Measurements from ENCODE around the gene MEGF6.

MEGF6 gene

DNA sequence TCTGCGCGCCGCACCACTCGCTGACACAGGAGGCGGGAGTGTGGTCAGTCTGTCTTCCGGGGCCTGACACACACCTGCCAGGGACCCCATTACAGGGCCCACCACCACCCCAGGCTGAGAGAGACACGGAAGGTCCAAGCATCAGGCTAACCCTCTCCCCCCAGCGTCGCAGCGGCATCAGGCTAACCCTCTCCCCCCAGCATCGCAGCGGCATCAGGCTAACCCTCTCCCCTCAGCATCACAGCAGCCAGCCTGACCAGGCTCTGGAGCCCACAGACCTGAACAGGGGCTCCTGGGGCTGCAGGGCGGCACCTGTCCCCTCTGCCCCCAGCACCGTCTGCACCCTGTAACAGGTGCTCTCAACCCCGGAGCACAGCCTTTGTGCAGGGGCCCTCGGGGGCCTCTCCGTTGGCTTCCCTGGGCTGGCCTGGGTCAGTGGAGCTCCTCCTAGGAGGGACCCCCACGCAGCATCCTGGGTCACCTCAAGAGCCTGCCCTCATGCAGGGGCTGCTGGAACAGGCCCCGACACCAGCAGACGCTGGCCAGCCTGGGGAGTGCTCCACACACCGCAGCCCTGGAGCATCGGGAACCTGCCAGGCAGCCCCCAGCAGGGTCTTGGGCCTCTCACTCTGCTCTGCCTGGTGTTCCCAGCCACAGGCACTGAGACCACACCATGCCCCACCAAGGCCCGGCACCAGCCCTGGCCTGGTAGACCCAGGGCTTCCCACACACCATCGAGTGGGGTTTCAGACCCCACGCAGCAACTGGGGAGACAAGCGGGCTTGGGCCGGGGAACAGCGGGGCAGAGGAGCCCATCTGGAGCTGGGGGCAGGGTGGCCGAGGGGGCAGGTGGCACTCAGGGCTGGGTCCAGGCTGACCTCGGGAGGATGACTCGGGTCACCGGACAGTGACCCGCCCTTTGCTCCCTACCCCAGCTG, 67.0 kb downstream of the MEGF6 start:
- Histone ChIP-seq H3K9me3 (no peaks in the 10 kb centered on the region), H3K36me3 (no peaks in the 10 kb centered on the region), H3K27me3 (no peaks in the 10 kb centered on the region), H3K4me1 (no peaks in the 10 kb centered on the region), H3K4me3 (ENCODE audit: low read depth, low read length) (no peak overlapping the region)
- TF ChIP-seq, protein P1, sequence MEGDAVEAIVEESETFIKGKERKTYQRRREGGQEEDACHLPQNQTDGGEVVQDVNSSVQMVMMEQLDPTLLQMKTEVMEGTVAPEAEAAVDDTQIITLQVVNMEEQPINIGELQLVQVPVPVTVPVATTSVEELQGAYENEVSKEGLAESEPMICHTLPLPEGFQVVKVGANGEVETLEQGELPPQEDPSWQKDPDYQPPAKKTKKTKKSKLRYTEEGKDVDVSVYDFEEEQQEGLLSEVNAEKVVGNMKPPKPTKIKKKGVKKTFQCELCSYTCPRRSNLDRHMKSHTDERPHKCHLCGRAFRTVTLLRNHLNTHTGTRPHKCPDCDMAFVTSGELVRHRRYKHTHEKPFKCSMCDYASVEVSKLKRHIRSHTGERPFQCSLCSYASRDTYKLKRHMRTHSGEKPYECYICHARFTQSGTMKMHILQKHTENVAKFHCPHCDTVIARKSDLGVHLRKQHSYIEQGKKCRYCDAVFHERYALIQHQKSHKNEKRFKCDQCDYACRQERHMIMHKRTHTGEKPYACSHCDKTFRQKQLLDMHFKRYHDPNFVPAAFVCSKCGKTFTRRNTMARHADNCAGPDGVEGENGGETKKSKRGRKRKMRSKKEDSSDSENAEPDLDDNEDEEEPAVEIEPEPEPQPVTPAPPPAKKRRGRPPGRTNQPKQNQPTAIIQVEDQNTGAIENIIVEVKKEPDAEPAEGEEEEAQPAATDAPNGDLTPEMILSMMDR (IDR thresholded peaks at IDR 0.05; ENCODE audit: low read depth, low read length), result no peak
- DNase-seq, result no peak

DNA sequence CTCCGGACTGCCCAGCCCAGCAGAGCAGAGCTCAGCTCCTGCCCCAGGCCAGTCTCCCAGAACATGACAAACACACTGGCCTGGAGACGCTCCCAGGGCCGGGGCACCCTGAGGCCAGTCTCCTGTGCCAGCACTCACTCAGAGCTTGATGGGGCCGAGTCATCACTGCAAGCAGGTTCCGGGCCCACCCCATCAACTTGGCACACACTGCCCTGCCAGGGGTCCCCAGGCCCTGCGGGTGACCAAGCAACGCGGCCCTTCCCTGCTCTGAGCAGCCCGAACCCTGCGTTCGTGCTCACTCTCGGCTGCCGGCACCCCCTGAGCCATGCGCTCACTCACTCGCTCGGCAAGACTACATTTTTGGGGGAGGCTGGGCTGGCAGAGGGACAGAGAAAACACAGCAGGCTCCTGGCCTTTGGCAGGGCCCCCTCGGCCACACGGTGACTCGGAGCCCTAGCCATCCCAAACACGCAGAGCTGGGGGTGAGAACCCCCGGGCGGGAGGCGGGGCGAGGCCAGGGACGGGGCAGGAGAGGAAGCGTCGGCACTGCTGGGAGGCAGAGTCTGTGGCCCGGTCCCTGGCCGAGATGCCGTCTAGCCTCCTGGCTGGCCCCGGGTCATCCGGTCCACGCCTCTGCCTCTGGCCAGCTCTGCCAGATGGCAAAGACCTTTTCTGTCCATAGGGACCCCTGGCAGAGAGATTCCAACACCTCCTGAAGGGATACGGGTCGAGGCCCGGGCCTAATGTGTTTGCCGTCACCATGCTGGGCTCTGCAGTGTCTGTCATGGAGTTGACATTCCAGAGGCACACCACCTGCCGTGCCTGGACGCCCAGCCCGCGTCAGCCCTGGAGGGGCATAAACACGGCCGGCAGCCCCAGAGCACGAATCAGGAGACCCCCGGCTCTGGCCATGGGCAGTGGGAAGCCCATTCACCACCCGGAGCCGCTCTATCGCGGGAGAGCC, 68.0 kb downstream of the MEGF6 start:
- H3K4me1 ChIP-seq, result no peaks in the 10 kb centered on the region; the same call in 1 of the 2 replicates
- no peaks in the 10 kb centered on the region for H3K9me3 ChIP-seq
- TF ChIP-seq, protein P1 (IDR thresholded peaks at IDR 0.05; ENCODE audit: low read depth, low read length), result no peak
- no peak overlapping the region for H3K4me3 ChIP-seq (ENCODE audit: low read depth, low read length)
- DNase-seq, result no peak
- no peaks in the 10 kb centered on the region for H3K36me3 ChIP-seq
- H3K27me3 ChIP-seq, result no peaks in the 10 kb centered on the region

GRCh38 chr1:3542676-3543075, 68.6 kb downstream of the MEGF6 start:
- H3K4me3 ChIP-seq (ENCODE audit: low read depth, low read length), result no peak overlapping the region
- H3K9me3 ChIP-seq, result no peaks in the 10 kb centered on the region
- no peaks in the 10 kb centered on the region for H3K36me3 ChIP-seq
- no peak for DNase-seq
- H3K27me3 ChIP-seq, result no peaks in the 10 kb centered on the region
- no peaks in the 10 kb centered on the region; the same call in 1 of the 2 replicates for H3K4me1 ChIP-seq
- TF ChIP-seq, protein P1 (IDR thresholded peaks at IDR 0.05; ENCODE audit: low read depth, low read length), result no peak

GRCh38 chr1:3541936-3542335, 69.4 kb downstream of the MEGF6 start:
- TF ChIP-seq, protein P1 (IDR thresholded peaks at IDR 0.05; ENCODE audit: low read depth, low read length), result no peak
- H3K4me1 ChIP-seq, result no peaks in the 10 kb centered on the region; the same call in 1 of the 2 replicates
- H3K9me3 ChIP-seq, result no peaks in the 10 kb centered on the region
- no peaks in the 10 kb centered on the region for H3K27me3 ChIP-seq
- H3K36me3 ChIP-seq, result no peaks in the 10 kb centered on the region
- DNase-seq, result peak; percentile 44
- no peak overlapping the region for H3K4me3 ChIP-seq (ENCODE audit: low read depth, low read length)

GRCh38 chr1:3541465-3541864, 69.8 kb downstream of the MEGF6 start:
- H3K4me1 ChIP-seq, result no peaks in the 10 kb centered on the region; the same call in 1 of the 2 replicates
- no peak overlapping the region for H3K4me3 ChIP-seq (ENCODE audit: low read depth, low read length)
- H3K27me3 ChIP-seq, result no peaks in the 10 kb centered on the region
- DNase-seq, result no peak
- H3K36me3 ChIP-seq, result no peaks in the 10 kb centered on the region
- TF ChIP-seq, protein P1 (IDR thresholded peaks at IDR 0.05; ENCODE audit: low read depth, low read length), result no peak
- no peaks in the 10 kb centered on the region for H3K9me3 ChIP-seq

Measured in BE2C (cell line).